Tibial artery (tissue), 4 donors: Measurements from ENCODE around the gene IGHMBP2.

ENCODE experiments used
- DNase-seq, 2 donors: peaks; one replicate each; pipeline ENCODE4 v3.0.0-alpha.2; 2019
- H3K27ac ChIP-seq, 2 donors: fragments of 200-600 bp; sonication (generic) in 1 of 2; 1 replicate in 1 of 2; 2 replicates in 1 of 2; pipeline ENCODE4 v1.5.1; 2018 to 2019; ENCODE audit warnings: mild to moderate bottlenecking in 1 of 2
- H3K27me3 ChIP-seq, 2 donors: fragments of 200-600 bp; sonication (generic) in 1 of 2; one replicate each; pipeline versions ENCODE4 v1.5.1 to v1.6.0; 2016 to 2019
- H3K36me3 ChIP-seq, 3 donors: fragments of 200-600 bp; sonication (generic) in 2 of 3; one replicate each; pipeline ENCODE4 v1.5.1; 2016 to 2019; ENCODE audit warnings: mild to moderate bottlenecking in 2 of 3
- H3K4me1 ChIP-seq, 4 donors: fragments of 200-600 bp; sonication (generic) in 2 of 4; 1 replicate in 3 of 4; 2 replicates in 1 of 4; pipeline ENCODE4 v1.5.1; 2016 to 2019
- H3K4me3 ChIP-seq, 2 donors: fragments of 200-600 bp; sonication (generic) in 1 of 2; 1 replicate in 1 of 2; 2 replicates in 1 of 2; pipeline ENCODE4 v1.5.1; 2018 to 2019; ENCODE audit warnings: mild to moderate bottlenecking in 2 of 2
- H3K9me3 ChIP-seq, 3 donors: fragments of 200-600 bp; sonication (generic) in 1 of 3; one replicate each; pipeline ENCODE4 v1.5.1; 2016 to 2019
- intact Hi-C: fragments of 100-400 bp; cut with DNase I; formaldehyde crosslinking; loops from one replicate; pipeline ENCODE4 v1.15.0; 2023; ENCODE audit warnings: low total_unique reads
- TF ChIP-seq, protein P1 (sequence below), 2 experiments: fragments of 200-600 bp in 1 of 2; fragments of 450-650 bp in 1 of 2; IDR thresholded peaks; one replicate each; pipeline ENCODE4 v1.5.1; 2017 to 2019; ENCODE audit warnings: antibody characterized with exemption in 2 of 2, mild to moderate bottlenecking in 1 of 2, moderate library complexity in 1 of 2

The IGHMBP2 gene

GRCh38 chr11:68965901-68966853, 62.5 kb downstream of the IGHMBP2 start:
- TF ChIP-seq, protein P1, sequence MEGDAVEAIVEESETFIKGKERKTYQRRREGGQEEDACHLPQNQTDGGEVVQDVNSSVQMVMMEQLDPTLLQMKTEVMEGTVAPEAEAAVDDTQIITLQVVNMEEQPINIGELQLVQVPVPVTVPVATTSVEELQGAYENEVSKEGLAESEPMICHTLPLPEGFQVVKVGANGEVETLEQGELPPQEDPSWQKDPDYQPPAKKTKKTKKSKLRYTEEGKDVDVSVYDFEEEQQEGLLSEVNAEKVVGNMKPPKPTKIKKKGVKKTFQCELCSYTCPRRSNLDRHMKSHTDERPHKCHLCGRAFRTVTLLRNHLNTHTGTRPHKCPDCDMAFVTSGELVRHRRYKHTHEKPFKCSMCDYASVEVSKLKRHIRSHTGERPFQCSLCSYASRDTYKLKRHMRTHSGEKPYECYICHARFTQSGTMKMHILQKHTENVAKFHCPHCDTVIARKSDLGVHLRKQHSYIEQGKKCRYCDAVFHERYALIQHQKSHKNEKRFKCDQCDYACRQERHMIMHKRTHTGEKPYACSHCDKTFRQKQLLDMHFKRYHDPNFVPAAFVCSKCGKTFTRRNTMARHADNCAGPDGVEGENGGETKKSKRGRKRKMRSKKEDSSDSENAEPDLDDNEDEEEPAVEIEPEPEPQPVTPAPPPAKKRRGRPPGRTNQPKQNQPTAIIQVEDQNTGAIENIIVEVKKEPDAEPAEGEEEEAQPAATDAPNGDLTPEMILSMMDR (IDR thresholded peaks at IDR 0.05), result no peak
- H3K9me3 ChIP-seq, result no peaks in the 10 kb centered on the region
- intact Hi-C loops, result no loop called here
- no peak overlapping the region for H3K27ac ChIP-seq
- H3K4me1 ChIP-seq, result peaks cover 0 to 8% (median 1%) of the 10 kb centered on the region in 4 donors
- peak in 1 of 2 donors; percentile 33 for DNase-seq
- H3K4me3 ChIP-seq, result no peak overlapping the region
- H3K36me3 ChIP-seq, result no peaks in the 10 kb centered on the region
- H3K27me3 ChIP-seq, result peaks cover 0 to 4% of the 10 kb centered on the region in 2 donors

- H3K36me3 ChIP-seq, result no peaks in the 10 kb centered on the region
- TF ChIP-seq, protein P1 (IDR thresholded peaks at IDR 0.05), result no peak
- intact Hi-C loops, result no loop called here
- no peak overlapping the region for H3K27ac ChIP-seq
- peak in 1 of 2 donors; percentile 33 for DNase-seq
- no peak overlapping the region for H3K4me3 ChIP-seq
- peaks cover 0 to 8% (median 1%) of the 10 kb centered on the region in 4 donors for H3K4me1 ChIP-seq
- no peaks in the 10 kb centered on the region for H3K9me3 ChIP-seq
- peaks cover 0 to 4% of the 10 kb centered on the region in 2 donors for H3K27me3 ChIP-seq
Observed at GRCh38 chr11:68966894-68967780, 63.4 kb downstream of the IGHMBP2 start.

DNA sequence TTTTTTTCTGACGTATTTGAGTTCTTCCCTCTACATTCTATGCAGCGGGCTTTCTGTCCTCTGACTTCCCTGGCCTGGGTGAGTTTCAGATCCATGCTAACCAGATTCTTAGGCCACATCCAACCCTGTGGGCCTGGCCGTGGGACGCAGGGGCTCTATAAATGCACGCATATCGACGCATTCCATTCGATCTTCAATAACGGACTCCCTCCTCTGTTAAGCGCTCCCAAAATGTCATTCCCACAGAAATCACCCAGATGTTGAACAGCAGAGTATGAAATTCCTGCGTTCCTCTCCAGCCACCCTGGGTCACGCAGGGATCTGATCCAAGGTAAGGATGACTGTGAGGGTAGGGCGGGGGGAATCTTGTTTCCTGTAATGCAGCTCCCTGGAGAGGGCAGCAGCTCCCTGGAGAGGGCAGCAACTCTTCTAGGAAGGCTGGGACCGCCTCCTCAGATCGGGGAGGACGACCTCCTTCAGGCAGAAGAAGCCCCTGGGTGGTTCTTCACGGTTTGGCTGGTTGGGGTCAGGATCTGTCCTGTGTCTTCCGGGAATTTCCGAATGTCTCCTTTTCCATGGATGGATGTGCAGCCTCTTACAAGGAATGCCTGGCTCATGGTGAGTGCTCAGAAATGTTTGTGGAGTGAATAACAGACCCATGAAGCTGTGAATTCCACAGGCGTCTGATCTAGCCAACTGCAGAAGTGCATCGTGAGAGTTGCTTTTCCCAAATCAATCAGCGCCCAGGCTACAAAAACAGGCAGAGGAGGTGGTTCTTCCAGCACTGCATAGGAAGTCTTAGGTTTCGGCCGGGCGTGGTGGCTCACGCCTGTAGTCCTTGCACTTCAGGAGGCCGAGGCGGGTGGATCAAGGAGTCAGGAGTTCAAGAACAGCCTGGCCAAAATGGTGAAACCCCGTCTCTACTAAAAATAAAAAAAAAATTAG, 64.9 kb downstream of the IGHMBP2 start:
- H3K9me3 ChIP-seq, result no peaks in the 10 kb centered on the region
- H3K27ac ChIP-seq, result no peak overlapping the region
- DNase-seq, result peak in 1 of 2 donors; percentile 47
- peaks cover 0 to 8% (median 1%) of the 10 kb centered on the region in 4 donors for H3K4me1 ChIP-seq
- intact Hi-C loops, result no loop called here
- H3K36me3 ChIP-seq, result no peaks in the 10 kb centered on the region
- H3K4me3 ChIP-seq, result no peak overlapping the region
- H3K27me3 ChIP-seq, result peaks cover 0 to 4% of the 10 kb centered on the region in 2 donors
- TF ChIP-seq, protein P1 (IDR thresholded peaks at IDR 0.05), result peak in 1 of 2 experiments; percentile 10

DNA sequence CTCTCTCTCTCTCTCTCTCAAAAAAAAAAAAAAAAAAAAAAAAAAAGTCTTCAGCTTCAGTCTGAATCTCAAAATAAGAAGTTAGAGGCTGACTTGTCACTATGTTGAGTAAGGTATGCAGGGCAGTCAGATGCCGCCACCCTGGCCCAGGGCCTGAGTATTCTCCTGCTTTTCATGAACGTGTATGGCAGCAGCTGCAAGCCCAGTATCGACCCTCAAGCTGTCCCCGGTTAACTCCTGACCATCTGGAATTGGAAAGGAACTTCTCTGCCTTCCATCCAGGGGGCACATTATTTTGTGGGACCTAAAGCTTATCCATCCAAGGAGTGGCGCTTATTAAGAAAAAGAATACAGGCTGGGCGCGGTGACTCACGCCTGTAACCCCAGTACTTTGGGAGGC, 65.7 kb downstream of the IGHMBP2 start:
- H3K27ac ChIP-seq, result no peak overlapping the region
- H3K4me3 ChIP-seq, result no peak overlapping the region
- peak in 1 of 2 donors; percentile 9 for DNase-seq
- TF ChIP-seq, protein P1 (IDR thresholded peaks at IDR 0.05), result no peak
- H3K4me1 ChIP-seq, result peaks cover 0 to 8% (median 1%) of the 10 kb centered on the region in 4 donors
- H3K9me3 ChIP-seq, result no peaks in the 10 kb centered on the region
- peaks cover 0 to 4% of the 10 kb centered on the region in 2 donors for H3K27me3 ChIP-seq
- no peaks in the 10 kb centered on the region for H3K36me3 ChIP-seq
- intact Hi-C loops, result no loop called here
